ENCODE results near the gene CCDC180. TPM values are rescaled to one million over a fixed set of nuclear protein-coding genes. Genes with fewer than 3 reads are reported as not detected.
"Not testable (repeated sequence)": the region's sequence is repeated elsewhere in the genome, so short reads cannot be mapped to it uniquely, and the experiment has no call there.

CCDC180 gene
- total RNA-seq (2021), result 0.34 and 0.66 TPM in 2 replicates
- Bru-seq, nascent RNA, result percentile 20 among the genes with signal in this experiment
- not detected for BruChase-seq, experiment 1, labeled RNA remaining after a 2-hour chase
- not detected for BruChase-seq, experiment 2, labeled RNA remaining after a 6-hour chase
- long read RNA-seq, result 0 reads

- no peak within 1 kb of the TSS for H3K4me3 ChIP-seq (ENCODE audit: low read depth, low read length, poor library complexity, severe bottlenecking)
- no TSS peak for BruUV-seq (replicated peaks)
- intact Hi-C loops (cut with micrococcal nuclease; ENCODE audit: unreplicated experiment), result no loop called here
- TF ChIP-seq EZH2 (IDR thresholded peaks at IDR 0.05; ENCODE audit: borderline replicate concordance, low read depth, low read length, poor library complexity, severe bottlenecking) (no peak), CTCF (conservative IDR thresholded peaks at IDR 0.05; ENCODE audit: low read depth, low read length) (no peak)
- H3K4me1 ChIP-seq (ENCODE audit: insufficient read depth, low read length, poor library complexity, severe bottlenecking), result no peaks in the 10 kb centered on the region
- ChIA-PET CTCF (no interaction called here), POLR2A (ENCODE audit: low non-redundant PET) (no interaction called here)
- no peak for DNase-seq (ENCODE audit: low spot score)
- no peaks in the 10 kb centered on the region for H3K36me3 ChIP-seq (ENCODE audit: insufficient read depth, low read length, poor library complexity, severe bottlenecking)
- no peak within 1 kb of the TSS for H3K27ac ChIP-seq (ENCODE audit: low read depth, low read length, poor library complexity, severe bottlenecking)
- H3K9me3 ChIP-seq (ENCODE audit: low read depth, low read length, poor library complexity, severe bottlenecking), result no peaks in the 10 kb centered on the region
- H3K27me3 ChIP-seq (replicated peaks; ENCODE audit: insufficient read depth, low read depth, low read length, poor library complexity), result peaks cover 15% of the 10 kb centered on the region
These were observed at the start of gene CCDC180 for GRCh38 chr9:97307500-97308163. Gene CCDC180 (plus strand): TSS chr9:97307659. CDS start chr9:97308064, 405 bp downstream.

GRCh38 chr9:97259834-97260514, 47.5 kb upstream of the CCDC180 start:
- H3K27ac ChIP-seq (ENCODE audit: low read depth, low read length, poor library complexity, severe bottlenecking); POLR2A ChIA-PET (ENCODE audit: low non-redundant PET); H3K4me1 ChIP-seq (ENCODE audit: insufficient read depth, low read length, poor library complexity, severe bottlenecking); DNase-seq (ENCODE audit: low spot score); CTCF ChIA-PET; H3K27me3 ChIP-seq (replicated peaks; ENCODE audit: insufficient read depth, low read depth, low read length, poor library complexity); BruUV-seq (replicated peaks); H3K4me3 ChIP-seq (ENCODE audit: low read depth, low read length, poor library complexity, severe bottlenecking); H3K36me3 ChIP-seq (ENCODE audit: insufficient read depth, low read length, poor library complexity, severe bottlenecking); intact Hi-C loops (cut with micrococcal nuclease; ENCODE audit: unreplicated experiment); H3K9me3 ChIP-seq (ENCODE audit: low read depth, low read length, poor library complexity, severe bottlenecking): not testable (repeated sequence)

- intact Hi-C loops (cut with micrococcal nuclease; ENCODE audit: unreplicated experiment), result no loop called here
- no TSS peak for BruUV-seq (replicated peaks)
- Histone ChIP-seq H3K4me3 (ENCODE audit: low read depth, low read length, poor library complexity, severe bottlenecking) (no peak overlapping the region), H3K36me3 (ENCODE audit: insufficient read depth, low read length, poor library complexity, severe bottlenecking) (no peaks in the 10 kb centered on the region), H3K9me3 (ENCODE audit: low read depth, low read length, poor library complexity, severe bottlenecking) (no peaks in the 10 kb centered on the region), H3K27me3 (replicated peaks; ENCODE audit: insufficient read depth, low read depth, low read length, poor library complexity) (no peaks in the 10 kb centered on the region), H3K4me1 (ENCODE audit: insufficient read depth, low read length, poor library complexity, severe bottlenecking) (no peaks in the 10 kb centered on the region), H3K27ac (ENCODE audit: low read depth, low read length, poor library complexity, severe bottlenecking) (no peak overlapping the region)
- ChIA-PET POLR2A (ENCODE audit: low non-redundant PET) (no interaction called here), CTCF (no interaction called here)
- TF ChIP-seq EZH2 (IDR thresholded peaks at IDR 0.05; ENCODE audit: borderline replicate concordance, low read depth, low read length, poor library complexity, severe bottlenecking), result no peak
- no peak for TF ChIP-seq CTCF (conservative IDR thresholded peaks at IDR 0.05; ENCODE audit: low read depth, low read length)
- DNase-seq (ENCODE audit: low spot score), result no peak
These were observed 36.2 kb upstream of the CCDC180 start for GRCh38 chr9:97271292-97271691.
